HG03439 (cell line): Measurements from ENCODE around the gene IL18R1.
"Not testable (repeated sequence)": the region's sequence is repeated elsewhere in the genome, so short reads cannot be mapped to it uniquely, and the experiment has no call there.

ENCODE experiments used
- ATAC-seq: cut with Tn5 transposase; IDR thresholded peaks from one replicate; pipeline ENCODE4 v1.9.1; 2021; ENCODE audit warnings: mild to moderate bottlenecking, moderate library complexity; ENCODE audit not compliant: unreplicated experiment

The IL18R1 gene, protein sequence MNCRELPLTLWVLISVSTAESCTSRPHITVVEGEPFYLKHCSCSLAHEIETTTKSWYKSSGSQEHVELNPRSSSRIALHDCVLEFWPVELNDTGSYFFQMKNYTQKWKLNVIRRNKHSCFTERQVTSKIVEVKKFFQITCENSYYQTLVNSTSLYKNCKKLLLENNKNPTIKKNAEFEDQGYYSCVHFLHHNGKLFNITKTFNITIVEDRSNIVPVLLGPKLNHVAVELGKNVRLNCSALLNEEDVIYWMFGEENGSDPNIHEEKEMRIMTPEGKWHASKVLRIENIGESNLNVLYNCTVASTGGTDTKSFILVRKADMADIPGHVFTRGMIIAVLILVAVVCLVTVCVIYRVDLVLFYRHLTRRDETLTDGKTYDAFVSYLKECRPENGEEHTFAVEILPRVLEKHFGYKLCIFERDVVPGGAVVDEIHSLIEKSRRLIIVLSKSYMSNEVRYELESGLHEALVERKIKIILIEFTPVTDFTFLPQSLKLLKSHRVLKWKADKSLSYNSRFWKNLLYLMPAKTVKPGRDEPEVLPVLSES

DNA sequence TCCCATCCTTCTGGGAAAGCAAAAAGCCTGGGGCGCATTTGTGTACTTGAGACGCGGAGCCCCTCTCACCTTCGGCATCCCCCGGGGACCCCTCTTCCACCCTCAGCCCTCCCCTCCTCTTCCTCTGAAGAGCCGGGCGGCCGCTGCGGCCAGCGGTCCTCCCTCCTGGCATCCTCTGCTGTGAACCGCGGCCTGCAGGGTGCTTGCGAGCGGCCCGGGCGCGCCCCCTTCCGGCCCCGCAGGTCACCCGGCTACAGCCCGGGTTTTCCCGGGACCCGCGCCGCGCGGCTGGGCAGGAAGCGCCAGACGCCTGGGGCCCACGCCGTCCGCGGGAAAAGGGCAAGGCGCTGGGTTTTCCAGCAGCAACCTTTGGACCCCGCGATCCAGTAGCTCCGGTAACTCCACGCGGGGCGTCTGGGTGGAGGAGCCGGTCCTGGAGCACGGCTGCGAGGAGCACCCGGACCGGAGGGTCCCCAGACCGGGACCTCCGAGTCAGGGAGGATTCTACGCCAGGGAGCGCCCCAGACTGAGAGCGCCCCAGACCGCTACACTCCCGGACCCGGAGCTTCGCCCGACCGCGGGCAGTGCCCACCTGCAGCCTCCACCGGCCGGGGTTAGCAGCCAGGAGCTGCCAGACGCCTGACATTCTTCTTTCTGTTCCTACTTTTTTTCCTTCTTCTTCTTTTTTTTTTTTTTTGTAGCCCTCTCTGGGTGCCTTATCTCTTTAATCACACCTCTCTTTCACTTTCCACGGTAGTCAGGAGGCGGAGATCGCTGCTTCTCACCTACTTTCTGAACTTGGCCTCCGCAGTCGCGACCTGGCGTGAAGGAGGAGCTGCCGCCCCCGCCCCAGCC lies at the start of gene IL18R1:
Gene IL18R1, plus strand, starts transcription at position 271 of the 855 bp plus-strand sequence. CDS start 6,865 bp downstream, outside the sequence.
- ATAC-seq: peak; percentile 90

DNA sequence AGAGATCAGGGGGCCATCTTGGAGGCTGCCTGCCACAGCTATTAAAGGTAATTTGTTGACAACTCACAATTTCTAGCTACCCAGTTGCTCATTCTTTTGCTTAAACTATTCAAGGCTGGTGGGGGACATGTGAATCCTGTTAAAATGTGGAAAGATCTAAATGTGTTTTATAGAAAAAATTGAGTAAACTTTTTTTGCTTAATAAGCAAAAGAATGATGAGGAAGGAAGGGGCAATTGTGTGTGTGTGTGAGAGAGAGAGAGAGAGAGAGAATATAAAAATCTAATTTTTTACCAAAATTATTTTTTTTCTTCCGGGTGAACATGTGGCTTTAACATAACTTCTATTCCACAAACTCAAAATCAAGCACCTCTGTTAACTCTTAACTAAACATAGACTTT lies 49.5 kb upstream of the IL18R1 start:
- no peak for ATAC-seq

DNA sequence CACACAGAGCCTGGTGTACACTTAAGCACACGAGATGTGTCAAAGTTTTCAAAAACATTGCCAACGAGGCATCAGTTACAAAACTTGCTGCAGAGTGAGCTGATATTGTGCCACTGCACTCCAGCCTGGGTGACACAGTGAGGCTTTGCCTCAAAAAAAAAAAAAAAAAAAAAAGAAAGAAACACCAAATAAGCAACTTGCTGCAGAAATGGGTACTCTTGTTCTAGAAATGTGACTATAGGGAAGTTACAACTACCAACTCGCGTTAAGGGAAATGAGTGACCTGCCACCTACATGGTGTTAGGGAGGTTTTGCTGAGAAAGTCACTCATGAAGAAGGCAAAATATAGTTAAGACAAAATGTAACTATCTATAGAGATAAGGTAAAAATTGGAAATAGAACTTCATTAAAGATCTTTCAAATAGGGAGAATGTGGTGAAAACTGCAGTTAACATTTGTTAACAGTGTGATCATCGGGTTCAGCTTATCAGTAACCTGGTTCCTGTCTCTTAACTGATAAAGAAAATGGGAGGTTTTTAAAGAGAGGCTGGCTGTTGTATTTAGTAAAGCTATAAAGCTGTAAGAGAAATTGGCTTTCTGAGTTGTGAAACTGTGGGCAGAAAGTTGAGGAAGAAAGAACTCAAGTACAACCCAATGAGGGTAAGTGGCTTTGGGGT lies 44.5 kb upstream of the IL18R1 start, which contains the start of gene IL1RL1:
Gene IL1RL1, plus strand, starts transcription at position 600 of the 677 bp plus-strand sequence. CDS start 26,702 bp downstream, outside the sequence.
- ATAC-seq: no peak

- no peak for ATAC-seq
These were observed 42.6 kb upstream of the IL18R1 start for GRCh38 chr2:102313025-102313424.

DNA sequence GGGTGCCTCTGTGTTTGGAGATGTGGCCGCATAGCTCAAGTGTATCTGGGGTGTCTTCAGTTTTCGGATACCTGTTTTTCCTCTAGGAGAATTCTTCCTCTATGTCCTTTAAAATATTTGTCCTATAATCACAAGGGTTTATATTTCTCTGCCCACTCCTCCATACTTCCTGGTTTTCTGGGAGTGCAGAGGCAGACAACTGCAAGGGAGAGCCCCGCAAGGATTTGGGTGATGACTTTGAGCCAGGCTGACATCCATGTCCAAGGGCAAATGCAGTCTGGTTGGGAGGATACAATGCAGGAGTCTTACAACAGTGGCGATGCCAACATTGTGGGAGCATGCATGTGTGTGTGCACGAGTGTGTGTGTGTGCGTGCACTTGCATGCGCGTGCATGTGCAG lies 42.1 kb upstream of the IL18R1 start:
- ATAC-seq: no peak

GRCh38 chr2:102313950-102314349 lies 41.6 kb upstream of the IL18R1 start:
- no peak for ATAC-seq

DNA sequence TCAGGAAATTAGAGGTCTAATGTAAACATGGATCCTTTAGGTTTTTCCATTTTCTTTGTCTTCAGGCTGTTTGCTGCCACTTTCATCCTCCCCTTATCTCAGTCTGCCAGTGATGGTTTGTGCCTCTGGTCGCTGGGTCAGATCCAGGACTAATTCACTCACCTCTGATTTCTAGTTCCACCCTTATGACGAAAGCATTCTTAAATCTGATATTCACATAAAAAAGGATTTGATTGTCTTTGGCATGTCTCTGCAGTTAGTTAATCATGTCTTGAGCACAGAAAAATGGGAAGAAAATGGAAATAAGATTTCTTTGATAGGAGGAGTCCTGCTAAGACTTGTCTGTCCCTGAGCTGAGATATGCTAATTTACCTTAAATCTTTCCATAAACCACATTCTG lies 39.7 kb upstream of the IL18R1 start:
- no peak for ATAC-seq

DNA sequence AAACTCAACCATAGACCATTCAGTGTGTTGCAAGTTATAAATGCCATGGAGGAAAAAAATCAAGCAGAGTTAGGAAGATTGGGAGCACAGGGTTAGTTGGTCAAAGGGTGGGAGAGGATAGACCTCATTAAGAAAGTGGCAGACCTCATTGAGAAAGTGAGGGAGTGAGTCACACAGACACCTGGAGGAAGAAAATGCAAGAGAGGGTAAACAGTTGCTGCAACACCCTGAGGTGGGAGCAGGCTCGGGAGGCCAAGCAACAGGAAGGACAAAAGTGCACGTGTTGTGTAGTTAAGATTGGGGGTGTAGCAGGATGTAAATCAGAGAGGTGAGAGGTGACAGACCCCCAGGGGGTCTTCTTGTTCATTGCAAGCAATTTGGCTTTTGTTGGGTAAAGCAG lies 37.9 kb upstream of the IL18R1 start:
- ATAC-seq: no peak

DNA sequence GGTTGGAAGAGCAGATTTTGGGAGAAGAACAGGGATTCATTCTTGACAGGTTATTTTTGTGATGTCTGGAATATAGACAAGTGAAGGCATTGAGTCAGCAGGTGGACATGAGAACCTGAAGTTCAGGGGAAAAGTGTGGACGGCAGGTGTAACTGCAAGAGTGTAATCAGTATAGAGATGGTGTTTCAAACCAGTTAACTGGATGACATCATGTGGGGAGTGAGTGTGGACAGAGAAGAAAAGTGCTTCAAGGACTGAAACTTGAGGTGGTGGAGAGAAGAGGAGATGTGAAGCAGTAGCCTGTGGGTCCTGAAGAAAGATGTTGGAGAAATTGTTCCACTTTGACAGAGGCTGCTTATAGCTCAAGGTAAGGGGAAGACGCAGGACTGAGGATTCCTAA lies 37.2 kb upstream of the IL18R1 start:
- ATAC-seq: no peak

DNA sequence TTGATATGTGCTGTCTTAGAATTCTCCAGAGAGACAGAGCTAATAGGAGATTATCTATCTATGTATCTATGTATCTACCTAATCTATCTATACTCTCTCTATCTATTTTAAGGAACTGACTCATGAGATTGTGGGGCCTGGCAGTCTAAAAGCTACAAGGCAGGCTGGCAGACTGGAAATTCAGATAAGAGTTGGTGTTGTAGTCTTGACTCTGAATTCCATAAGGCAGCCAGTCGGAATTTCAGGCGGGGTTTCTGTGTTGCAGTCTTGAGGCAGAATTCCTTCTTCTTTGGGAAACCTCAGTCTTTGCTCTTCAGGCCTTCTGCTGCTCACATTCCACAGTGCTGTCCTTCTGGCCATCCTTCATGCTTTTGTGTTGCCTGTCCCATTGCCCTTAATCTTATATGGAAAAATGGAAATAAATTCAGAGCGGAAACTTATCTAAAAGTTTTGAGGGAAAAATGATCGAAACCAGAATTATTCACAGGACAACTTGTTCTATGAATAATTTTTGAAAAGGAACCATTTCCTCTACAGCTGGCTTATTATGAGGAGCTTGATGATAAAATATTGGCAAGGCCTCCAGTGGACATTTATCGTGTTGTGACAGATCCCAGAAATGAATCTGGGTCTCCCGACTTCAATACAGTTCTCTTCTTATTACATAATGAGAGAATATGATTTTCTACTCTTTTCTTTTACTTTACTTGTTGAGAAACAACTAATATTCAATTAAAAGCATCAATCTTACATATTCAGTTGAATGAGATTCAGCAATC lies 33.5 kb upstream of the IL18R1 start:
- no peak for ATAC-seq

DNA sequence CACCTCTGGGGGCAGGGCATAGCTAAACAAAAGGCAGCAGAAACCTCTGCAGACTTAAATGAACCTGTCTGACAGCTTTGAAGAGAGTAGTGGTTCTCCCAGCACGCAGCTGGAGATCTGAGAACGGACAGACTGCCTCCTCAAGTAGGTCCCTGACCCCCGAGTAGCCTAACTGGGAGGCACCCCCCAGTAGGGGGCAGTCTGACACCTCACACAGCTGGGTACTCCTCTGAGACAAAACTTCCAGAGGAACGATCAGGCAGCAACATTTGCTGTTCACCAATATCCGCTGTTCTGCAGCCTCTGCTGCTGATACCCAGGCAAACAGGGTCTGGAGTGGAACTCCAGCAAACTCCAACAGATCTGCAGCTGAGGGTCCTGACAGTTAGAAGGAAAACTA lies 30.7 kb upstream of the IL18R1 start:
- ATAC-seq: not testable (repeated sequence)

DNA sequence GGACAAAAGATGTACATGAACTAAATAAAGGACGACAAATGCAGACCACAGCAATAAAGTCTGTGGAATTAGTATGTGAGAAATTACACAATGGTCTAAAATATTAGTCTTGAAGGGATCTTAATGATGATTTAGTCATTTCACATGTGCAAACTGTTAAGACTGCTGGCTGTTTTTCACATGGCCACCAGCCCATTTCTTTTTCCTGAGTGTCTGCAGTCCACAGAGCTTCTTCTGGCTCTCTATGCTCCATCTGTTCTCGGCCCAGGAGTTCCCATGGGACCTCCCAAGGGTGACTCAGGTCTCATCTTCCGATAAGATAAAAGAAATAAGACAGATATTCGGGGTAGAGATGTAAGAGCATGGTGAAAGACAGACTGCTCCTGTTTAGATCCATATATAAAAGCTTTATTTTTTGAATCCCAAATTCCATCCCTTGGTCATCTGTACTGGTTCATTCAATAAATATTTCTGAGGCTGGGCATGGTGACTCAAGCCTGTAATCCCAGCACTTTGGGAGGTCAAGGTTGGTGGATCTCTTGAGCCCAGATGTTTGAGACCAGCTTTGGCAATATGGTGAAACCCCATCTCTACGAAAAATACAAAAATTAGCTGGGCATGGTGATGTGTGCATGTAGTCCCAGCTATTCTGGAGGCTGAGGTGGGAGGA lies 24.1 kb upstream of the IL18R1 start:
- ATAC-seq: no peak

DNA sequence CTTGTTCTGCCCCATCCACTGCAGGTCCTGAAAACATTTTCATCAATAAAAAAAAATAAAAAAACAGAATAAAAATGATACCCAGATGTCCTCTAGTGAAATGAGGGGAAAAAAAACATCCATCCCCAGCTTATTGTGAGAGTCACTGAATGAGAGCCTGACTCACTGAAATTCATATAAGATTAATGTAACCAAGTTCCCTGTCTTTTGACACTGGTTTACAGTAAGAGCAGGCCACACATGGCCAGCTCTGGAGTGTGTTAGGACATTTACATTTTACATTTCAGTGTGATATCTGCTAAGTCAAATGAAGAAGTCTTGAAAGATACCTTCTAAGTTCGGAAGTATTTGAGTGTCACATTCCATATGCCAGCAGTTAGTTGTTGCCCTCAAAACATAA lies 21.1 kb upstream of the IL18R1 start:
- ATAC-seq: no peak

GRCh38 chr2:102335871-102336366 lies 19.7 kb upstream of the IL18R1 start:
- no peak for ATAC-seq

GRCh38 chr2:102336502-102336945 lies 19.1 kb upstream of the IL18R1 start:
- no peak for ATAC-seq

DNA sequence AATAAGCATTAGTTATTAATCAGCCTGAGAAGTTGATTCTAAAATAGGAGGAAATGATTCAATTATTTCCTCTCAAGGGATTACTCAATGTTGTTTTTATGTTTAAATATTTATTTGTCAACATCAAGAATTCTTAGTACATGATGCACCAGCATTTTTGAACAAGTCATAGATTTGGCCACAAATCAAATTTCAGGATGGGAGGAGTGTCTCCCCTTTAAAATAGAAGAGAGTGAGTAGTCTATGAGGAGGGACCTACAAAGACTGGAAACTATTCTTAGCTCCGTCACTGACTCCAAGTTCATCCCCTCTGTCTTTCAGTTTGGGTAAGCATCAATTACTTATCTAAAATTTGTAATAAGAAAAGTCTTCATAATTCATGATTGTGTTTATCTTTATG lies 18.6 kb upstream of the IL18R1 start:
- no peak for ATAC-seq

- no peak for ATAC-seq
These were observed 17.9 kb upstream of the IL18R1 start for GRCh38 chr2:102337481-102338386.

- no peak for ATAC-seq
These were observed 14.8 kb upstream of the IL18R1 start for GRCh38 chr2:102340778-102341177.
